DND-41 (cell line): Measurements from ENCODE around the gene TMBIM4.
"Not testable (repeated sequence)": the region's sequence is repeated elsewhere in the genome, so short reads cannot be mapped to it uniquely, and the experiment has no call there.

Experiments
- EZH2 ChIP-seq: IDR thresholded peaks from 3 replicates; pipeline ENCODE4 v1.6.1; 2012; ENCODE audit warnings: borderline replicate concordance, low read depth, mild to moderate bottlenecking, moderate library complexity, low read length, inconsistent platforms; ENCODE audit not compliant: severe bottlenecking
- TF ChIP-seq, protein P1 (sequence below): IDR thresholded peaks from 2 replicates; pipeline ENCODE4 v1.5.1; 2012; ENCODE audit warnings: borderline replicate concordance, low read length, moderate library complexity, mild to moderate bottlenecking; ENCODE audit not compliant: poor library complexity, severe bottlenecking; ENCODE audit errors: extremely low read depth

- TF ChIP-seq, protein P1, sequence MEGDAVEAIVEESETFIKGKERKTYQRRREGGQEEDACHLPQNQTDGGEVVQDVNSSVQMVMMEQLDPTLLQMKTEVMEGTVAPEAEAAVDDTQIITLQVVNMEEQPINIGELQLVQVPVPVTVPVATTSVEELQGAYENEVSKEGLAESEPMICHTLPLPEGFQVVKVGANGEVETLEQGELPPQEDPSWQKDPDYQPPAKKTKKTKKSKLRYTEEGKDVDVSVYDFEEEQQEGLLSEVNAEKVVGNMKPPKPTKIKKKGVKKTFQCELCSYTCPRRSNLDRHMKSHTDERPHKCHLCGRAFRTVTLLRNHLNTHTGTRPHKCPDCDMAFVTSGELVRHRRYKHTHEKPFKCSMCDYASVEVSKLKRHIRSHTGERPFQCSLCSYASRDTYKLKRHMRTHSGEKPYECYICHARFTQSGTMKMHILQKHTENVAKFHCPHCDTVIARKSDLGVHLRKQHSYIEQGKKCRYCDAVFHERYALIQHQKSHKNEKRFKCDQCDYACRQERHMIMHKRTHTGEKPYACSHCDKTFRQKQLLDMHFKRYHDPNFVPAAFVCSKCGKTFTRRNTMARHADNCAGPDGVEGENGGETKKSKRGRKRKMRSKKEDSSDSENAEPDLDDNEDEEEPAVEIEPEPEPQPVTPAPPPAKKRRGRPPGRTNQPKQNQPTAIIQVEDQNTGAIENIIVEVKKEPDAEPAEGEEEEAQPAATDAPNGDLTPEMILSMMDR, result not testable (repeated sequence)
- not testable (repeated sequence) for TF ChIP-seq EZH2
Observed at GRCh38 chr12:66174391-66175325, 4.9 kb upstream of the TMBIM4 start.
